H1 (cell line): ENCODE measurements around the gene SH3BP5.

Source experiments
- CTCF ChIP-seq, 3 experiments: IDR thresholded peaks; 1 replicate in 2 of 3; 2 replicates in 1 of 3; pipeline versions ENCODE4 v1.5.1 to v1.6.1; 2011; ENCODE audit warnings: low read length in 3 of 3, mild to moderate bottlenecking in 3 of 3, inconsistent platforms in 2 of 3, low read depth in 1 of 3, moderate library complexity in 1 of 3; ENCODE audit not compliant: insufficient read depth in 1 of 3; ENCODE audit errors: control extremely low read depth in 1 of 3
- EP300 ChIP-seq, 2 experiments: IDR thresholded peaks; 1 replicate in 1 of 2; 2 replicates in 1 of 2; pipeline ENCODE4 v1.6.1; 2011 to 2012; ENCODE audit warnings: low read depth in 2 of 2, low read length in 2 of 2, mild to moderate bottlenecking in 2 of 2, borderline replicate concordance in 1 of 2, inconsistent platforms in 1 of 2, moderate library complexity in 1 of 2
- GABPA ChIP-seq: IDR thresholded peaks from 2 replicates; pipeline ENCODE4 v1.6.1; 2011; ENCODE audit warnings: mild to moderate bottlenecking, low read length, moderate library complexity, borderline replicate concordance; ENCODE audit not compliant: insufficient read depth
- POLR2A ChIP-seq, 2 experiments: IDR thresholded peaks; 1 replicate in 1 of 2; 2 replicates in 1 of 2; pipeline ENCODE4 v1.6.1; 2011; ENCODE audit warnings: low read depth in 2 of 2, low read length in 2 of 2, mild to moderate bottlenecking in 2 of 2; ENCODE audit errors: control extremely low read depth in 1 of 2
- RAD21 ChIP-seq, 2 experiments: IDR thresholded peaks in 1 of 2; conservative IDR thresholded peaks in 1 of 2; 2 replicates each; pipeline ENCODE4 v1.6.1; 2011; ENCODE audit warnings: low read depth in 2 of 2, low read length in 2 of 2, improper control_type of control experiment in 1 of 2, inconsistent platforms in 1 of 2, mild to moderate bottlenecking in 1 of 2, moderate library complexity in 1 of 2

DNA sequence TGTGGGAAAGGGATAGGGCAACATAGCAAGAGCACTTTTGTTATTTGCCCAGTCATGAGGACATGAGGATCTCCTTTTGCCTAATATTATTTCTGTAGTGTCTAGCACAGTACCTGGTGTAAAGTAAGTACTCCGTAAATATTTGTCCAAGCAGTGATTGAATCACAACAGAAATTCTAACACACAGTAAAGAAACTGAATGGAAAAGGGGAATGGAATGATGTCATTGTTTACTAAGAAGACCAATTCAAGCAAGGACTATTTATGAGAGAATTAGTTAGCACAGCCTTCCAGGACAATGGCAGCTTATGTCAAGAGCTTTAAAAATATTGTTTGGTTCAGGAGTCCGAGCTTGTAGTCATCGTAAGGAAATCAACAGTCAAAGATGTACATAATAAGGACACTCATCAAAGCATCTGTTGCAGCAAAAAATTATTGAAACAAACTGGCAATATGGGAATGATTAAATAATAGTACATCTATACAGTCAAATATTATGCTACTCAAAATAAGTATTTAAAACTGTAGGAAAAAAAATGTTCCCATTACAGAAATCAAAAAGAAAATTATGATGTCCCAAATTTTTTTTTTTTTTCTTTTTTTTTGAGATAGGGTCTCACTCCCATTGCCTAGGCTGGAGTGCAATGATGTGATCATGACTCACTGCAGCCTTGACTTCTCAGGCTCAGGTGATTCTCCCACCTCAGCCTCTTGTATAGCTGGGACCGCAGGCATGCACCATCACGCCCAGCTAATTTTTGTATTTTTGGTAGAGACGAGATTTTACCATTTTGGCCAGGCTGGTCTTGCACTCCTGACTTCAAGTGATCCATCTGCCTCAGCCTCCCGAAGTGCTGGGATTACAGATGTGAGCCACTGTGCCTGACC, 108.5 kb downstream of the SH3BP5 start:
- TF ChIP-seq GABPA: no peak
- TF ChIP-seq CTCF (IDR thresholded peaks at IDR 0.05; ENCODE audit: control extremely low read depth in 1 of 3, insufficient read depth in 1 of 3, low read depth in 1 of 3, low read length in 3 of 3): no peak
- no peak for TF ChIP-seq POLR2A (IDR thresholded peaks at IDR 0.05; ENCODE audit: control extremely low read depth in 1 of 2, low read depth in 2 of 2, low read length in 2 of 2)
- TF ChIP-seq EP300 (IDR thresholded peaks at IDR 0.05; ENCODE audit: borderline replicate concordance in 1 of 2, low read depth in 2 of 2, low read length in 2 of 2): no peak
- no peak for TF ChIP-seq RAD21 (IDR thresholded peaks at IDR 0.05 in 1 of 2, conservative IDR thresholded peaks at IDR 0.05 in 1 of 2; ENCODE audit: low read depth in 2 of 2, low read length in 2 of 2)
